Stimulated activated CD8-positive, alpha-beta memory T cell treated with anti-CD3 and anti-CD28 coated beads, Interleukin-4, amount 100 ng/mL, for 48 hours (primary cell): ENCODE results near the gene RUNX1.
"Not testable (repeated sequence)": the region's sequence is repeated elsewhere in the genome, so short reads cannot be mapped to it uniquely, and the experiment has no call there.

ENCODE experiments used
- DNase-seq: peaks from one replicate; pipeline ENCODE4 v3.0.0-alpha.2; 2020

RUNX1 gene

GRCh38 chr21:34818662-34819158 is 230.4 kb downstream of the RUNX1 start:
- no peak for DNase-seq

- DNase-seq, result no peak
These were observed 231.1 kb downstream of the RUNX1 start for GRCh38 chr21:34817821-34818661.

GRCh38 chr21:34815831-34816705 is 233.0 kb downstream of the RUNX1 start:
- no peak for DNase-seq

- DNase-seq, result no peak
These were observed 234.6 kb downstream of the RUNX1 start for GRCh38 chr21:34814529-34814951.

GRCh38 chr21:34813266-34813894 is 235.7 kb downstream of the RUNX1 start:
- no peak for DNase-seq

- no peak for DNase-seq
These were observed 236.4 kb downstream of the RUNX1 start for GRCh38 chr21:34812504-34813265.

- no peak for DNase-seq
These were observed 237.7 kb downstream of the RUNX1 start for GRCh38 chr21:34811368-34811767.

GRCh38 chr21:34810786-34811185 is 238.3 kb downstream of the RUNX1 start:
- no peak for DNase-seq

GRCh38 chr21:34809822-34810221 is 239.3 kb downstream of the RUNX1 start:
- DNase-seq, result no peak

GRCh38 chr21:34808569-34809204 is 240.4 kb downstream of the RUNX1 start:
- no peak for DNase-seq

GRCh38 chr21:34807881-34808568 is 241.1 kb downstream of the RUNX1 start:
- DNase-seq, result peak; percentile 84

- peak; percentile 76 for DNase-seq
These were observed 241.8 kb downstream of the RUNX1 start for GRCh38 chr21:34807146-34807880.

GRCh38 chr21:34806423-34806822 is 242.7 kb downstream of the RUNX1 start:
- DNase-seq, result no peak

- no peak for DNase-seq
These were observed 243.9 kb downstream of the RUNX1 start for GRCh38 chr21:34805157-34805556.

- DNase-seq, result not testable (repeated sequence)
These were observed 244.5 kb downstream of the RUNX1 start for GRCh38 chr21:34804584-34804983.

GRCh38 chr21:34803782-34804370 is 245.2 kb downstream of the RUNX1 start:
- DNase-seq, result no peak

GRCh38 chr21:34802180-34802899 is 246.8 kb downstream of the RUNX1 start:
- DNase-seq, result no peak

- no peak for DNase-seq
These were observed 247.5 kb downstream of the RUNX1 start for GRCh38 chr21:34801519-34802132.
